ENCODE measurements around the gene MYLK2.

DNA sequence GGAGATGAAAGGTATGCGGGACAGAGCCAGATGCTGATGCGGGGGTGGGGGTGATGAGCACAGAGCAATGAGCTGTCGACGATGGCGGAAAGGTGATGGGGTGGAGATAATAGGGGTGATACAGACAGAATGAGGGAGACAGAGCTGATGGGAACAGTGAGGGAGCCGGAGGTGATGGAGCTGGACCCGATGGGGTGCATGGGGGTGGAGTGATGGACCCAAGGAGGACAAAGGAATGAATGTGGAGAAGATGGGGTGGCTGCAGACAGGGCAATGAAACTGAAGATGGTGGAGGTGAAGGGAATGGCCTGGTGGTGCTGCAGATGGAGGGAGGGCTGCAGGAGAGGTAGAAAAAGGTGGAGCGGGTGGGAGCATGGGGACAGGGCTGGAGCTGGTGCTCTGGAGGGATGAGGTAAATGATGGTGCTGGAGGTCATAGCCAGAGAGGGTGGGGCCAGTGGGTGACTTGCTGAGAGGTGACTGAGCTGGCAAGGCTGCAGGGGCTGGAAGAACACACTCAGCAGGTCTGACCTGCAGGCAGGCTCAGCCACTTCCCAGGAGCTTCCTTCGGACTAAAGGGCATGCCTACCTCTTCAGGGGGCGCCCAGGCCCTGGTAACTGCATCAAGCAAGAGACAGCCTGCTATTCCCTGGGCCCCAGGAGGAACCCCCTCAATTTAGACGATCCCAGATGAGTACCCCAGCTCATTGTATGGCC is 32.2 kb downstream of the MYLK2 start:
- TF ChIP-seq, protein P1, sequence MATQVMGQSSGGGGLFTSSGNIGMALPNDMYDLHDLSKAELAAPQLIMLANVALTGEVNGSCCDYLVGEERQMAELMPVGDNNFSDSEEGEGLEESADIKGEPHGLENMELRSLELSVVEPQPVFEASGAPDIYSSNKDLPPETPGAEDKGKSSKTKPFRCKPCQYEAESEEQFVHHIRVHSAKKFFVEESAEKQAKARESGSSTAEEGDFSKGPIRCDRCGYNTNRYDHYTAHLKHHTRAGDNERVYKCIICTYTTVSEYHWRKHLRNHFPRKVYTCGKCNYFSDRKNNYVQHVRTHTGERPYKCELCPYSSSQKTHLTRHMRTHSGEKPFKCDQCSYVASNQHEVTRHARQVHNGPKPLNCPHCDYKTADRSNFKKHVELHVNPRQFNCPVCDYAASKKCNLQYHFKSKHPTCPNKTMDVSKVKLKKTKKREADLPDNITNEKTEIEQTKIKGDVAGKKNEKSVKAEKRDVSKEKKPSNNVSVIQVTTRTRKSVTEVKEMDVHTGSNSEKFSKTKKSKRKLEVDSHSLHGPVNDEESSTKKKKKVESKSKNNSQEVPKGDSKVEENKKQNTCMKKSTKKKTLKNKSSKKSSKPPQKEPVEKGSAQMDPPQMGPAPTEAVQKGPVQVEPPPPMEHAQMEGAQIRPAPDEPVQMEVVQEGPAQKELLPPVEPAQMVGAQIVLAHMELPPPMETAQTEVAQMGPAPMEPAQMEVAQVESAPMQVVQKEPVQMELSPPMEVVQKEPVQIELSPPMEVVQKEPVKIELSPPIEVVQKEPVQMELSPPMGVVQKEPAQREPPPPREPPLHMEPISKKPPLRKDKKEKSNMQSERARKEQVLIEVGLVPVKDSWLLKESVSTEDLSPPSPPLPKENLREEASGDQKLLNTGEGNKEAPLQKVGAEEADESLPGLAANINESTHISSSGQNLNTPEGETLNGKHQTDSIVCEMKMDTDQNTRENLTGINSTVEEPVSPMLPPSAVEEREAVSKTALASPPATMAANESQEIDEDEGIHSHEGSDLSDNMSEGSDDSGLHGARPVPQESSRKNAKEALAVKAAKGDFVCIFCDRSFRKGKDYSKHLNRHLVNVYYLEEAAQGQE (IDR thresholded peaks at IDR 0.05; ENCODE audit: insufficient read depth in 1 of 2, low read depth in 2 of 2, low read length in 2 of 2), result no peak
- TF ChIP-seq POLR2AphosphoS5 (IDR thresholded peaks at IDR 0.05; ENCODE audit: low read depth, low read length) (no peak), TAF1 (IDR thresholded peaks at IDR 0.05; ENCODE audit: borderline replicate concordance, insufficient read depth, low read length) (no peak), SIN3A (IDR thresholded peaks at IDR 0.05; ENCODE audit: borderline replicate concordance, insufficient read depth, low read length) (no peak)
